HEK293 (cell line): ENCODE measurements around the gene UBR1.

ENCODE experiments used
- CTCF ChIA-PET: fragments of 350-600 bp; formaldehyde crosslinking; extraction: SDS; loops from one replicate; lab custom pipeline; 2021; ENCODE audit warnings: antibody characterized with exemption; lab: Yijun Ruan, JAX
- POLR2A ChIA-PET: fragments of 300-600 bp; formaldehyde crosslinking; extraction: SDS; loops from one replicate; lab custom pipeline; 2020; ENCODE audit warnings: antibody characterized with exemption, inconsistent platforms; lab: Yijun Ruan, JAX
- H3K27ac ChIP-seq: fragments of 200-500 bp; sonication (Bioruptor generic); 2 replicates; pipeline ENCODE4 v1.5.1; 2014; ENCODE audit warnings: low read depth, low read length, control low read depth, inconsistent platforms; ENCODE audit errors: extremely low read depth
- H3K36me3 ChIP-seq, 2 experiments: fragments of 200-500 bp in 1 of 2; sonication (Bioruptor generic) in 1 of 2; 1 replicate in 1 of 2; 2 replicates in 1 of 2; pipeline ENCODE4 v1.5.1; 2014 to 2017; ENCODE audit warnings: inconsistent platforms in 2 of 2, low read length in 2 of 2; ENCODE audit not compliant: control insufficient read depth in 2 of 2, insufficient read depth in 1 of 2
- H3K4me1 ChIP-seq: fragments of 200-500 bp; sonication (Bioruptor generic); 2 replicates; pipeline ENCODE4 v1.5.1; 2014; ENCODE audit warnings: mild to moderate bottlenecking, low read length, inconsistent platforms; ENCODE audit not compliant: control insufficient read depth, insufficient read depth
- H3K4me3 ChIP-seq: 2 replicates; pipeline ENCODE4 v1.5.1; 2011; ENCODE audit warnings: low read depth, mild to moderate bottlenecking, control low read depth, low read length, moderate library complexity
- H3K9me3 ChIP-seq: fragments of 200-500 bp; sonication (Bioruptor generic); 2 replicates; pipeline ENCODE4 v1.5.1; 2014; ENCODE audit warnings: low read depth, low read length, inconsistent platforms; ENCODE audit not compliant: control insufficient read depth, insufficient read depth
- GFI1B ChIP-seq: fragments of 450-650 bp; formaldehyde crosslinking; IDR thresholded peaks from 2 replicates; pipeline ENCODE4 v1.5.1; 2016; ENCODE audit warnings: missing biosample characterization, missing genetic modification characterization
- KLF9 ChIP-seq: fragments of 450-650 bp; formaldehyde crosslinking; IDR thresholded peaks from 2 replicates; pipeline ENCODE4 v1.5.1; 2016; ENCODE audit warnings: missing biosample characterization, missing genetic modification characterization, low read depth
- SP2 ChIP-seq: fragments of 450-650 bp; formaldehyde crosslinking; IDR thresholded peaks from 2 replicates; pipeline ENCODE4 v1.5.1; 2016; ENCODE audit warnings: missing biosample characterization, missing genetic modification characterization
- TCF7L2 ChIP-seq: IDR thresholded peaks from 2 replicates; pipeline ENCODE4 v1.6.1; 2011; ENCODE audit warnings: low read depth, mild to moderate bottlenecking, inconsistent platforms, low read length, moderate library complexity, borderline replicate concordance
- ZBTB21 ChIP-seq: fragments of 450-650 bp; formaldehyde crosslinking; IDR thresholded peaks from 2 replicates; pipeline ENCODE4 v1.5.1; 2017; ENCODE audit warnings: missing biosample characterization, missing genetic modification characterization
- ZFP37 ChIP-seq: fragments of 450-650 bp; formaldehyde crosslinking; IDR thresholded peaks from 2 replicates; pipeline ENCODE4 v1.5.1; 2016; ENCODE audit warnings: missing biosample characterization, missing genetic modification characterization
- ZNF157 ChIP-seq: fragments of 450-650 bp; formaldehyde crosslinking; IDR thresholded peaks from 2 replicates; pipeline ENCODE4 v1.5.1; 2016; ENCODE audit warnings: missing biosample characterization, missing genetic modification characterization
- ZNF239 ChIP-seq: fragments of 450-650 bp; formaldehyde crosslinking; IDR thresholded peaks from 2 replicates; pipeline ENCODE4 v1.5.1; 2016; ENCODE audit warnings: missing biosample characterization, missing genetic modification characterization
- ZNF311 ChIP-seq: fragments of 450-650 bp; formaldehyde crosslinking; IDR thresholded peaks from 2 replicates; pipeline ENCODE4 v1.5.1; 2017; ENCODE audit warnings: missing biosample characterization, missing genetic modification characterization, borderline replicate concordance
- ZNF324 ChIP-seq: fragments of 450-650 bp; formaldehyde crosslinking; IDR thresholded peaks from 2 replicates; pipeline ENCODE4 v1.5.1; 2016; ENCODE audit warnings: missing biosample characterization, missing genetic modification characterization
- ZNF416 ChIP-seq: fragments of 450-650 bp; formaldehyde crosslinking; IDR thresholded peaks from 2 replicates; pipeline ENCODE4 v1.5.1; 2016; ENCODE audit warnings: missing biosample characterization, missing genetic modification characterization
- ZNF529 ChIP-seq: fragments of 450-650 bp; formaldehyde crosslinking; IDR thresholded peaks from 2 replicates; pipeline ENCODE4 v1.5.1; 2017; ENCODE audit warnings: missing genetic modification characterization, missing biosample characterization; ENCODE audit not compliant: insufficient replicate concordance
- ZNF549 ChIP-seq: fragments of 450-650 bp; IDR thresholded peaks from 2 replicates; pipeline ENCODE4 v1.5.1; 2018; ENCODE audit warnings: missing biosample characterization, missing genetic modification characterization, mild to moderate bottlenecking, inconsistent platforms, moderate library complexity
- ZNF585B ChIP-seq: fragments of 450-650 bp; formaldehyde crosslinking; IDR thresholded peaks from 2 replicates; pipeline ENCODE4 v1.5.1; 2016; ENCODE audit warnings: missing biosample characterization, missing genetic modification characterization
- ZNF623 ChIP-seq: fragments of 450-650 bp; formaldehyde crosslinking; IDR thresholded peaks from 2 replicates; pipeline ENCODE4 v1.5.1; 2016; ENCODE audit warnings: missing biosample characterization, missing genetic modification characterization
- TF ChIP-seq, protein P1 (sequence below): fragments of 450-650 bp; formaldehyde crosslinking; optimal IDR thresholded peaks from 2 replicates; pipeline ENCODE3; 2016; ENCODE audit warnings: missing biosample characterization, mild to moderate bottlenecking, missing genetic modification characterization
- TF ChIP-seq, protein P2 (sequence below): fragments of 450-650 bp; formaldehyde crosslinking; IDR thresholded peaks from 2 replicates; pipeline ENCODE4 v1.5.1; 2016; ENCODE audit warnings: missing biosample characterization, missing genetic modification characterization, borderline replicate concordance
- TF ChIP-seq, protein P3 (sequence below): fragments of 450-650 bp; formaldehyde crosslinking; IDR thresholded peaks from 2 replicates; pipeline ENCODE4 v1.5.1; 2016; ENCODE audit warnings: missing biosample characterization, missing genetic modification characterization
- TF ChIP-seq, protein P4 (sequence below): fragments of 450-650 bp; formaldehyde crosslinking; IDR thresholded peaks from 2 replicates; pipeline ENCODE4 v1.5.1; 2016; ENCODE audit warnings: missing biosample characterization, missing genetic modification characterization, borderline replicate concordance
- TF ChIP-seq, protein P5 (sequence below): fragments of 450-650 bp; formaldehyde crosslinking; IDR thresholded peaks from 2 replicates; pipeline ENCODE4 v1.5.1; 2016; ENCODE audit warnings: missing biosample characterization, missing genetic modification characterization
- TF ChIP-seq, protein P6 (sequence below): fragments of 450-650 bp; formaldehyde crosslinking; IDR thresholded peaks from 2 replicates; pipeline ENCODE4 v1.5.1; 2016; ENCODE audit warnings: missing biosample characterization, missing genetic modification characterization

The UBR1 gene

DNA sequence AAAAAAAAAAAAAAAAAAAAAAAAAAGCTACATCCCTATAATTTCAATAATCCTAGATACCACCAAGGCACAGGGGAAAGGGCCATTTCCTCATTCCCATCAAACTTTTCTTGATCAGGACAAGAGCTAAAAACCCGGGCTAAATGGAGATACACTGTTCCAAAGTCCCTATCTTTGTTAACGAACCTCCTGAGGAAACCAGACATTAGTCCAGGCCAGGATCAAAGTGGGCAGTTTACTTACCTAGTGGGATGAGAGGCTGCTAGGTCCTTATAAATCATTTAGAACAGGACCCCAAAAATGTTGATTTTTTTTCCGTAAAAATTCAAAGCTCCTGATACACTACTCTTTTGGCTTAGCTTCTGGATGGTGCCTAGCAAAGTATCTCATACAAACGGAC is 35.6 kb downstream of the UBR1 start (continued):
- TF ChIP-seq, protein P1, sequence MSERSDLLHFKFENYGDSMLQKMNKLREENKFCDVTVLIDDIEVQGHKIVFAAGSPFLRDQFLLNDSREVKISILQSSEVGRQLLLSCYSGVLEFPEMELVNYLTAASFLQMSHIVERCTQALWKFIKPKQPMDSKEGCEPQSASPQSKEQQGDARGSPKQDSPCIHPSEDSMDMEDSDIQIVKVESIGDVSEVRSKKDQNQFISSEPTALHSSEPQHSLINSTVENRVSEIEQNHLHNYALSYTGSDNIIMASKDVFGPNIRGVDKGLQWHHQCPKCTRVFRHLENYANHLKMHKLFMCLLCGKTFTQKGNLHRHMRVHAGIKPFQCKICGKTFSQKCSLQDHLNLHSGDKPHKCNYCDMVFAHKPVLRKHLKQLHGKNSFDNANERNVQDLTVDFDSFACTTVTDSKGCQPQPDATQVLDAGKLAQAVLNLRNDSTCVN (tag by site-specific recombination), result no peak
- TF ChIP-seq ZFP37 (tag by site-specific recombination), result no peak
- TF ChIP-seq SP2 (tag by site-specific recombination), result no peak
- TF ChIP-seq, protein P2, sequence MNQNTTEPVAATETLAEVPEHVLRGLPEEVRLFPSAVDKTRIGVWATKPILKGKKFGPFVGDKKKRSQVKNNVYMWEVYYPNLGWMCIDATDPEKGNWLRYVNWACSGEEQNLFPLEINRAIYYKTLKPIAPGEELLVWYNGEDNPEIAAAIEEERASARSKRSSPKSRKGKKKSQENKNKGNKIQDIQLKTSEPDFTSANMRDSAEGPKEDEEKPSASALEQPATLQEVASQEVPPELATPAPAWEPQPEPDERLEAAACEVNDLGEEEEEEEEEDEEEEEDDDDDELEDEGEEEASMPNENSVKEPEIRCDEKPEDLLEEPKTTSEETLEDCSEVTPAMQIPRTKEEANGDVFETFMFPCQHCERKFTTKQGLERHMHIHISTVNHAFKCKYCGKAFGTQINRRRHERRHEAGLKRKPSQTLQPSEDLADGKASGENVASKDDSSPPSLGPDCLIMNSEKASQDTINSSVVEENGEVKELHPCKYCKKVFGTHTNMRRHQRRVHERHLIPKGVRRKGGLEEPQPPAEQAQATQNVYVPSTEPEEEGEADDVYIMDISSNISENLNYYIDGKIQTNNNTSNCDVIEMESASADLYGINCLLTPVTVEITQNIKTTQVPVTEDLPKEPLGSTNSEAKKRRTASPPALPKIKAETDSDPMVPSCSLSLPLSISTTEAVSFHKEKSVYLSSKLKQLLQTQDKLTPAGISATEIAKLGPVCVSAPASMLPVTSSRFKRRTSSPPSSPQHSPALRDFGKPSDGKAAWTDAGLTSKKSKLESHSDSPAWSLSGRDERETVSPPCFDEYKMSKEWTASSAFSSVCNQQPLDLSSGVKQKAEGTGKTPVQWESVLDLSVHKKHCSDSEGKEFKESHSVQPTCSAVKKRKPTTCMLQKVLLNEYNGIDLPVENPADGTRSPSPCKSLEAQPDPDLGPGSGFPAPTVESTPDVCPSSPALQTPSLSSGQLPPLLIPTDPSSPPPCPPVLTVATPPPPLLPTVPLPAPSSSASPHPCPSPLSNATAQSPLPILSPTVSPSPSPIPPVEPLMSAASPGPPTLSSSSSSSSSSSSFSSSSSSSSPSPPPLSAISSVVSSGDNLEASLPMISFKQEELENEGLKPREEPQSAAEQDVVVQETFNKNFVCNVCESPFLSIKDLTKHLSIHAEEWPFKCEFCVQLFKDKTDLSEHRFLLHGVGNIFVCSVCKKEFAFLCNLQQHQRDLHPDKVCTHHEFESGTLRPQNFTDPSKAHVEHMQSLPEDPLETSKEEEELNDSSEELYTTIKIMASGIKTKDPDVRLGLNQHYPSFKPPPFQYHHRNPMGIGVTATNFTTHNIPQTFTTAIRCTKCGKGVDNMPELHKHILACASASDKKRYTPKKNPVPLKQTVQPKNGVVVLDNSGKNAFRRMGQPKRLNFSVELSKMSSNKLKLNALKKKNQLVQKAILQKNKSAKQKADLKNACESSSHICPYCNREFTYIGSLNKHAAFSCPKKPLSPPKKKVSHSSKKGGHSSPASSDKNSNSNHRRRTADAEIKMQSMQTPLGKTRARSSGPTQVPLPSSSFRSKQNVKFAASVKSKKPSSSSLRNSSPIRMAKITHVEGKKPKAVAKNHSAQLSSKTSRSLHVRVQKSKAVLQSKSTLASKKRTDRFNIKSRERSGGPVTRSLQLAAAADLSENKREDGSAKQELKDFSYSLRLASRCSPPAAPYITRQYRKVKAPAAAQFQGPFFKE (tag by site-specific recombination), result no peak
- no peak for TF ChIP-seq ZBTB21 (tag by site-specific recombination)
- no peak for TF ChIP-seq ZNF239 (tag by site-specific recombination)

DNA sequence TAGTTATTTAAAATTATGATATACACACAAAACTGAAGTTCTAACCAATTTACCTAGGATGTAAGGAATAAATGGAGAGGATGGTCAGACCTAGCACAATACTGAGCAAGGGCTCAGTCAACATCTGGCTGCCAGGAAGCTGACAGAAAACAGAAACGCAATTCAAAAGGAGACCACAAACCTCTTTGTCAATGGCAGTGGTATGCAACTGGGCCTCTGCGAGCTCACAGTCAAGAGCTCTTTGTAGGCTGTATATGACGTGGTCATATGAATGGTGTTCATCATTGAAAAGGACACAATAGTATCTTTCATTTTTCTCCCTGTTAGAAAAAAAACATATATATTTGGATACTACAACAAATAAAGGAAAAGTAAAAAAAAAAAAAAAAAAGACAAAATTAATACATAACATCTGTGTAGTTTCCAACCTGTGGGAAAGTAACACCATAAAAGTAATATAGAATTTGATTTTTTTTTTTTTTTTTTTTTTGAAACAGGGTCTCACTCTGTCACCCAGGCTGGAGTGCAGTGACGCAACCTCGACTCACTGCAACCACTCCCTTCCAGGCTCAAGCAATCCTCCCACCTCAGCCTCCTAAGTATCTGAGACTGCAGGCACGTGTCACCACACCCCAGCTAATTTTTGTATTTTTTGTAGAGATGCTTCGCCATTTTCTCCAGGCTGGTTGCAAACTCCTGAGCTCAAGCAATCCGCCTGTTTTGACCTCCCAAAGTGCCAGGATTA is 37.9 kb downstream of the UBR1 start:
- H3K4me1 ChIP-seq, result no peaks in the 10 kb centered on the region
- H3K36me3 ChIP-seq, result peaks cover 23 to 65% of the 10 kb centered on the region in 2 experiments
- H3K27ac ChIP-seq, result no peak overlapping the region
- ChIA-PET CTCF (no interaction called here), POLR2A (no interaction called here)
- no peaks in the 10 kb centered on the region for H3K9me3 ChIP-seq
- H3K4me3 ChIP-seq, result no peak overlapping the region
- TF ChIP-seq TCF7L2 (no peak), ZBTB21 (tag by site-specific recombination) (no peak), ZNF623 (tag by site-specific recombination) (no peak), ZNF585B (no peak), ZNF311 (tag by site-specific recombination) (no peak), ZNF324 (tag by site-specific recombination) (no peak), KLF9 (tag by site-specific recombination) (no peak), ZNF416 (no peak), ZNF157 (tag by site-specific recombination) (no peak), GFI1B (tag by site-specific recombination) (no peak), ZNF549 (no peak), ZNF529 (tag by site-specific recombination) (no peak)
- TF ChIP-seq, protein P3, sequence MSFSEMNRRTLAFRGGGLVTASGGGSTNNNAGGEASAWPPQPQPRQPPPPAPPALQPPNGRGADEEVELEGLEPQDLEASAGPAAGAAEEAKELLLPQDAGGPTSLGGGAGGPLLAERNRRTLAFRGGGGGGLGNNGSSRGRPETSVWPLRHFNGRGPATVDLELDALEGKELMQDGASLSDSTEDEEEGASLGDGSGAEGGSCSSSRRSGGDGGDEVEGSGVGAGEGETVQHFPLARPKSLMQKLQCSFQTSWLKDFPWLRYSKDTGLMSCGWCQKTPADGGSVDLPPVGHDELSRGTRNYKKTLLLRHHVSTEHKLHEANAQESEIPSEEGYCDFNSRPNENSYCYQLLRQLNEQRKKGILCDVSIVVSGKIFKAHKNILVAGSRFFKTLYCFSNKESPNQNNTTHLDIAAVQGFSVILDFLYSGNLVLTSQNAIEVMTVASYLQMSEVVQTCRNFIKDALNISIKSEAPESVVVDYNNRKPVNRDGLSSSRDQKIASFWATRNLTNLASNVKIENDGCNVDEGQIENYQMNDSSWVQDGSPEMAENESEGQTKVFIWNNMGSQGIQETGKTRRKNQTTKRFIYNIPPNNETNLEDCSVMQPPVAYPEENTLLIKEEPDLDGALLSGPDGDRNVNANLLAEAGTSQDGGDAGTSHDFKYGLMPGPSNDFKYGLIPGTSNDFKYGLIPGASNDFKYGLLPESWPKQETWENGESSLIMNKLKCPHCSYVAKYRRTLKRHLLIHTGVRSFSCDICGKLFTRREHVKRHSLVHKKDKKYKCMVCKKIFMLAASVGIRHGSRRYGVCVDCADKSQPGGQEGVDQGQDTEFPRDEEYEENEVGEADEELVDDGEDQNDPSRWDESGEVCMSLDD (tag by site-specific recombination), result no peak
- TF ChIP-seq, protein P4, sequence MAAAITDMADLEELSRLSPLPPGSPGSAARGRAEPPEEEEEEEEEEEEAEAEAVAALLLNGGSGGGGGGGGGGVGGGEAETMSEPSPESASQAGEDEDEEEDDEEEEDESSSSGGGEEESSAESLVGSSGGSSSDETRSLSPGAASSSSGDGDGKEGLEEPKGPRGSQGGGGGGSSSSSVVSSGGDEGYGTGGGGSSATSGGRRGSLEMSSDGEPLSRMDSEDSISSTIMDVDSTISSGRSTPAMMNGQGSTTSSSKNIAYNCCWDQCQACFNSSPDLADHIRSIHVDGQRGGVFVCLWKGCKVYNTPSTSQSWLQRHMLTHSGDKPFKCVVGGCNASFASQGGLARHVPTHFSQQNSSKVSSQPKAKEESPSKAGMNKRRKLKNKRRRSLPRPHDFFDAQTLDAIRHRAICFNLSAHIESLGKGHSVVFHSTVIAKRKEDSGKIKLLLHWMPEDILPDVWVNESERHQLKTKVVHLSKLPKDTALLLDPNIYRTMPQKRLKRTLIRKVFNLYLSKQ (tag by site-specific recombination), result no peak
- TF ChIP-seq, protein P5, sequence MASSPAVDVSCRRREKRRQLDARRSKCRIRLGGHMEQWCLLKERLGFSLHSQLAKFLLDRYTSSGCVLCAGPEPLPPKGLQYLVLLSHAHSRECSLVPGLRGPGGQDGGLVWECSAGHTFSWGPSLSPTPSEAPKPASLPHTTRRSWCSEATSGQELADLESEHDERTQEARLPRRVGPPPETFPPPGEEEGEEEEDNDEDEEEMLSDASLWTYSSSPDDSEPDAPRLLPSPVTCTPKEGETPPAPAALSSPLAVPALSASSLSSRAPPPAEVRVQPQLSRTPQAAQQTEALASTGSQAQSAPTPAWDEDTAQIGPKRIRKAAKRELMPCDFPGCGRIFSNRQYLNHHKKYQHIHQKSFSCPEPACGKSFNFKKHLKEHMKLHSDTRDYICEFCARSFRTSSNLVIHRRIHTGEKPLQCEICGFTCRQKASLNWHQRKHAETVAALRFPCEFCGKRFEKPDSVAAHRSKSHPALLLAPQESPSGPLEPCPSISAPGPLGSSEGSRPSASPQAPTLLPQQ (tag by site-specific recombination), result no peak
- TF ChIP-seq, protein P6, sequence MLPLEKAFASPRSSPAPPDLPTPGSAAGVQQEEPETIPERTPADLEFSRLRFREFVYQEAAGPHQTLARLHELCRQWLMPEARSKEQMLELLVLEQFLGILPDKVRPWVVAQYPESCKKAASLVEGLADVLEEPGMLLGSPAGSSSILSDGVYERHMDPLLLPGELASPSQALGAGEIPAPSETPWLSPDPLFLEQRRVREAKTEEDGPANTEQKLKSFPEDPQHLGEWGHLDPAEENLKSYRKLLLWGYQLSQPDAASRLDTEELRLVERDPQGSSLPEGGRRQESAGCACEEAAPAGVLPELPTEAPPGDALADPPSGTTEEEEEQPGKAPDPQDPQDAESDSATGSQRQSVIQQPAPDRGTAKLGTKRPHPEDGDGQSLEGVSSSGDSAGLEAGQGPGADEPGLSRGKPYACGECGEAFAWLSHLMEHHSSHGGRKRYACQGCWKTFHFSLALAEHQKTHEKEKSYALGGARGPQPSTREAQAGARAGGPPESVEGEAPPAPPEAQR (tag by site-specific recombination), result no peak
